H9 (cell line): Measurements from ENCODE around the gene VASP. TPM values are rescaled to one million over a fixed set of nuclear protein-coding genes. Genes with fewer than 3 reads are reported as not detected.

Experiments
- DNase-seq: peaks from one replicate; pipeline ENCODE4 v3.0.0-alpha.2; 2017
- H2AFZ ChIP-seq: one replicate; pipeline ENCODE4 v1.6.1; 2013; ENCODE audit warnings: mild to moderate bottlenecking, low read length, control low read depth, moderate library complexity
- H2AK5ac ChIP-seq: 2 replicates; pipeline ENCODE4 v1.6.1; 2013; ENCODE audit warnings: low read length, control low read depth, mixed read lengths; ENCODE audit not compliant: insufficient read length
- H2BK120ac ChIP-seq: one replicate; pipeline ENCODE4 v1.6.1; 2013; ENCODE audit warnings: low read depth, mild to moderate bottlenecking, low read length, control low read depth, inconsistent platforms; ENCODE audit not compliant: poor library complexity, severe bottlenecking
- H2BK12ac ChIP-seq: 2 replicates; pipeline ENCODE4 v1.6.1; 2013; ENCODE audit warnings: low read length, control low read depth, mixed read lengths, low read depth; ENCODE audit not compliant: insufficient read length
- H2BK15ac ChIP-seq: 2 replicates; pipeline ENCODE4 v1.6.1; 2013; ENCODE audit warnings: low read depth, low read length, control low read depth
- H2BK20ac ChIP-seq: one replicate; pipeline ENCODE4 v1.6.1; 2013; ENCODE audit warnings: low read depth, mild to moderate bottlenecking, low read length, control low read depth, inconsistent platforms; ENCODE audit not compliant: poor library complexity, severe bottlenecking
- H2BK5ac ChIP-seq: 2 replicates; pipeline ENCODE4 v1.6.1; 2013; ENCODE audit warnings: low read length, control low read depth, mixed read lengths; ENCODE audit not compliant: insufficient read length
- H3K14ac ChIP-seq: 2 replicates; pipeline ENCODE4 v1.6.1; 2013; ENCODE audit warnings: low read length, control low read depth; ENCODE audit not compliant: insufficient read depth
- H3K18ac ChIP-seq: 2 replicates; pipeline ENCODE4 v1.6.1; 2013; ENCODE audit warnings: low read depth, mild to moderate bottlenecking, mixed read lengths, low read length, control low read depth; ENCODE audit not compliant: insufficient read length
- H3K23ac ChIP-seq: 2 replicates; pipeline ENCODE4 v1.6.1; 2013; ENCODE audit warnings: low read length, control low read depth, mixed read lengths, low read depth; ENCODE audit not compliant: insufficient read length
- H3K23me2 ChIP-seq: 2 replicates; pipeline ENCODE4 v1.6.1; 2013; ENCODE audit warnings: low read depth, mild to moderate bottlenecking, mixed read lengths, low read length, control low read depth; ENCODE audit not compliant: insufficient read length, poor library complexity, severe bottlenecking
- H3K27ac ChIP-seq: 2 replicates; pipeline ENCODE4 v1.5.1; 2013; ENCODE audit warnings: low read length, control low read depth, mixed read lengths, low read depth; ENCODE audit not compliant: insufficient read length
- H3K27me3 ChIP-seq: 2 replicates; pipeline ENCODE4 v1.6.1; 2013; ENCODE audit warnings: low read length, control low read depth, inconsistent platforms; ENCODE audit not compliant: insufficient read depth
- H3K4ac ChIP-seq: 2 replicates; pipeline ENCODE4 v1.6.1; 2013; ENCODE audit warnings: low read depth, mild to moderate bottlenecking, control low read depth, inconsistent platforms, low read length, moderate library complexity
- H3K4me1 ChIP-seq: 2 replicates; pipeline ENCODE4 v1.6.1; 2013; ENCODE audit warnings: low read length, control low read depth, inconsistent platforms; ENCODE audit not compliant: insufficient read depth
- H3K4me2 ChIP-seq: 2 replicates; pipeline ENCODE4 v1.6.1; 2013; ENCODE audit warnings: low read length, control low read depth, mixed read lengths; ENCODE audit not compliant: insufficient read length, insufficient read depth
- H3K56ac ChIP-seq: 2 replicates; pipeline ENCODE4 v1.6.1; 2013; ENCODE audit warnings: low read depth, mild to moderate bottlenecking, mixed read lengths, low read length, control low read depth; ENCODE audit not compliant: insufficient read length
- H3K79me1 ChIP-seq: 2 replicates; pipeline ENCODE4 v1.6.1; 2013; ENCODE audit warnings: low read depth, mild to moderate bottlenecking, moderate library complexity, low read length, control low read depth, inconsistent platforms; ENCODE audit not compliant: insufficient read depth, poor library complexity, severe bottlenecking
- H3K79me2 ChIP-seq: 2 replicates; pipeline ENCODE4 v1.6.1; 2013; ENCODE audit warnings: low read length, control low read depth, inconsistent platforms; ENCODE audit not compliant: insufficient read depth
- H3K9ac ChIP-seq: 2 replicates; pipeline ENCODE4 v1.6.1; 2013; ENCODE audit warnings: low read length, control low read depth, mixed read lengths; ENCODE audit not compliant: insufficient read length; ENCODE audit errors: extremely low read depth
- H3K9me3 ChIP-seq: one replicate; pipeline ENCODE4 v1.6.1; 2013; ENCODE audit warnings: low read depth, low read length, inconsistent platforms; ENCODE audit not compliant: control insufficient read depth
- H3T11ph ChIP-seq: one replicate; pipeline ENCODE4 v1.6.1; 2013; ENCODE audit warnings: mild to moderate bottlenecking, low read length, control low read depth, inconsistent platforms
- H4K20me1 ChIP-seq: one replicate; pipeline ENCODE4 v1.6.1; 2013; ENCODE audit not compliant: control insufficient read depth, insufficient read length, insufficient read depth
- H4K5ac ChIP-seq: 2 replicates; pipeline ENCODE4 v1.6.1; 2013; ENCODE audit warnings: low read depth, mild to moderate bottlenecking, mixed read lengths, low read length, control low read depth; ENCODE audit not compliant: insufficient read length
- H4K8ac ChIP-seq: replicated peaks from 2 replicates; pipeline ENCODE4 v1.6.1; 2013; ENCODE audit warnings: low read length, control low read depth, mixed read lengths, low read depth; ENCODE audit not compliant: insufficient read length
- H4K91ac ChIP-seq: 2 replicates; pipeline ENCODE4 v1.6.1; 2013; ENCODE audit warnings: low read depth, mild to moderate bottlenecking, moderate library complexity, mixed read lengths, low read length, control low read depth; ENCODE audit not compliant: insufficient read length
- H3K27ac Mint-ChIP-seq, 3 experiments: 2 replicates in 2 of 3; 3 replicates in 1 of 3; pipeline ENCODE4 v1.8.0; 2020 to 2021; ENCODE audit warnings: mixed read lengths in 3 of 3, mild to moderate bottlenecking in 1 of 3, moderate library complexity in 1 of 3
- H3K27me3 Mint-ChIP-seq: 2 replicates; pipeline ENCODE4 v1.8.0; 2021; ENCODE audit warnings: low read depth, mild to moderate bottlenecking, moderate library complexity, mixed read lengths
- H3K36me3 Mint-ChIP-seq, 3 experiments: 2 replicates in 2 of 3; 3 replicates in 1 of 3; pipeline ENCODE4 v1.8.0; 2020 to 2021; ENCODE audit warnings: low read depth in 3 of 3, mixed read lengths in 3 of 3; ENCODE audit not compliant: insufficient read depth in 1 of 3
- H3K4me1 Mint-ChIP-seq, 2 experiments: 2 replicates each; pipeline ENCODE4 v1.8.0; 2020; ENCODE audit warnings: mixed read lengths in 2 of 2
- H3K4me3 Mint-ChIP-seq, 2 experiments: 2 replicates in 1 of 2; 3 replicates in 1 of 2; pipeline ENCODE4 v1.8.0; 2020 to 2021; ENCODE audit warnings: mild to moderate bottlenecking in 2 of 2, mixed read lengths in 2 of 2, moderate library complexity in 1 of 2
- H3K9me3 Mint-ChIP-seq, 2 experiments: 2 replicates in 1 of 2; 3 replicates in 1 of 2; pipeline ENCODE4 v1.8.0; 2020; ENCODE audit warnings: mild to moderate bottlenecking in 2 of 2, mixed read lengths in 2 of 2, moderate library complexity in 1 of 2
- CTCF ChIP-seq: fragments of 200-600 bp; sonication (generic); conservative IDR thresholded peaks from 3 replicates; pipeline ENCODE4 v1.8.0; 2021; ENCODE audit warnings: antibody characterized with exemption, mild to moderate bottlenecking
- WGBS: extraction: QIAGEN DNeasy Blood & Tissue Kit; methylation state at CpG from one replicate; pipeline ENCODE4 v1.1.7; 2013; ENCODE audit warnings: missing lambda C conversion rate, low lambda C conversion rate, mixed read lengths; ENCODE audit not compliant: insufficient read length; ENCODE audit errors: extremely low coverage; 5-methylcytosine and 5-hydroxymethylcytosine counted together
- total RNA-seq: library from RNA; stranded (reverse); gene quantifications from 2 replicates; pipeline ENCODE4 v1.2.1, GENCODE V29; 2021

The VASP gene
- total RNA-seq, 1 experiment from 2014 or later, result 157 TPM

- H4K8ac ChIP-seq, result no peak overlapping the region
- H3K4me1 Mint-ChIP-seq, result peaks cover 16 to 17% of the 10 kb centered on the region in 2 experiments
- H3T11ph ChIP-seq, result no peak overlapping the region
- H3K4me2 ChIP-seq, result no peak overlapping the region
- peaks cover 2% of the 10 kb centered on the region for H4K20me1 ChIP-seq
- no peak overlapping the region for H3K4me3 Mint-ChIP-seq
- no peak overlapping the region for H3K56ac ChIP-seq
- H3K23me2 ChIP-seq, result no peaks in the 10 kb centered on the region
- no peaks in the 10 kb centered on the region; a peak in 2 of 7 replicates for H3K36me3 Mint-ChIP-seq
- no peak overlapping the region for H2AFZ ChIP-seq
- H2BK20ac ChIP-seq, result no peak overlapping the region
- WGBS, result no CpG with 5 or more reads among the region's 2 CpGs
- no peaks in the 10 kb centered on the region for H3K9me3 Mint-ChIP-seq
- no peak overlapping the region for H3K23ac ChIP-seq
- no peak overlapping the region for H3K4ac ChIP-seq
- no peaks in the 10 kb centered on the region for H3K79me2 ChIP-seq
- H2BK120ac ChIP-seq, result no peak overlapping the region
- H3K18ac ChIP-seq, result no peak overlapping the region
- no peak overlapping the region for H3K9ac ChIP-seq
- H3K79me1 ChIP-seq, result no peaks in the 10 kb centered on the region
- H2BK12ac ChIP-seq, result no peak overlapping the region
- no peaks in the 10 kb centered on the region for H3K27me3 ChIP-seq
- no peaks in the 10 kb centered on the region for H3K27me3 Mint-ChIP-seq
- no peaks in the 10 kb centered on the region for H3K9me3 ChIP-seq
- peaks cover 4% of the 10 kb centered on the region; the same call in 1 of the 2 replicates for H3K4me1 ChIP-seq
- H3K27ac ChIP-seq, result no peak overlapping the region
- no peak for DNase-seq
- H3K14ac ChIP-seq, result no peak overlapping the region
- no peak overlapping the region for H2AK5ac ChIP-seq
- no peak overlapping the region for H2BK5ac ChIP-seq
- no peak overlapping the region for H3K27ac Mint-ChIP-seq
- no peak overlapping the region for H2BK15ac ChIP-seq
- H4K5ac ChIP-seq, result no peak overlapping the region
- no peak for TF ChIP-seq CTCF
- no peak overlapping the region for H4K91ac ChIP-seq
Measured at GRCh38 chr19:45567609-45568008, 60.3 kb downstream of the VASP start.
